ENCODE measurements around the gene MRPL37.

DNA sequence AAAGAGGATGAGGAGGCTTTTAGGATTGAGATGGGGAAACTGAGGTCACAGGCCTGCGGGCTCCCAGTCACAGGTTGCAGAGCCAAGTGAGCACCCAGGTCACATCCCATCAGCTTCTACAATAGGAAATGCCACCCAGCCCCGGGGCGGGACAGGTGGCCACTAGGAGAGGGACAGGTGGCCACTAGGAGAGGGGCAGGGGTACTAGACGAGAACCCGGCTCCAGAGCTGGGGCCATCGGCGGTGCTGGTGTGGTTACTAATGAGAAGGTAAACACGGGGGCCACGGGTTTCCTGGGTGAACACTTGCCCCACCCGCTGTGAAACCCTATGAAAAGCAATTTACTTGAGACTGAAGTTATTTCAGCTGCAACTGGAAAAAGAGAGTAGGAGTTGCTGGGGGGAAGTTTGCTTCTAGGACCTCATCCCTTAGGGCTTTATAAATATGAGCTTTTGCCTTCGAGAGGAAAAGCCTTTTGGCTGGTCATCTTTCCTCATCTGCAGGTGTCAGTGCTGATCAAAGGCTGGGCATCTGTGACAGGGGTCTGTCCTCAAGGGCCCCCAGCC lies 52.5 kb downstream of the MRPL37 start:
- no peak for TF ChIP-seq FOXP2 (optimal IDR thresholded peaks at IDR 0.05; ENCODE audit: borderline replicate concordance, extremely low read depth, extremely low read length, insufficient read depth)
- no peak for TF ChIP-seq POLR2AphosphoS5 (IDR thresholded peaks at IDR 0.05; ENCODE audit: low read depth, low read length)
- TF ChIP-seq, protein P1, sequence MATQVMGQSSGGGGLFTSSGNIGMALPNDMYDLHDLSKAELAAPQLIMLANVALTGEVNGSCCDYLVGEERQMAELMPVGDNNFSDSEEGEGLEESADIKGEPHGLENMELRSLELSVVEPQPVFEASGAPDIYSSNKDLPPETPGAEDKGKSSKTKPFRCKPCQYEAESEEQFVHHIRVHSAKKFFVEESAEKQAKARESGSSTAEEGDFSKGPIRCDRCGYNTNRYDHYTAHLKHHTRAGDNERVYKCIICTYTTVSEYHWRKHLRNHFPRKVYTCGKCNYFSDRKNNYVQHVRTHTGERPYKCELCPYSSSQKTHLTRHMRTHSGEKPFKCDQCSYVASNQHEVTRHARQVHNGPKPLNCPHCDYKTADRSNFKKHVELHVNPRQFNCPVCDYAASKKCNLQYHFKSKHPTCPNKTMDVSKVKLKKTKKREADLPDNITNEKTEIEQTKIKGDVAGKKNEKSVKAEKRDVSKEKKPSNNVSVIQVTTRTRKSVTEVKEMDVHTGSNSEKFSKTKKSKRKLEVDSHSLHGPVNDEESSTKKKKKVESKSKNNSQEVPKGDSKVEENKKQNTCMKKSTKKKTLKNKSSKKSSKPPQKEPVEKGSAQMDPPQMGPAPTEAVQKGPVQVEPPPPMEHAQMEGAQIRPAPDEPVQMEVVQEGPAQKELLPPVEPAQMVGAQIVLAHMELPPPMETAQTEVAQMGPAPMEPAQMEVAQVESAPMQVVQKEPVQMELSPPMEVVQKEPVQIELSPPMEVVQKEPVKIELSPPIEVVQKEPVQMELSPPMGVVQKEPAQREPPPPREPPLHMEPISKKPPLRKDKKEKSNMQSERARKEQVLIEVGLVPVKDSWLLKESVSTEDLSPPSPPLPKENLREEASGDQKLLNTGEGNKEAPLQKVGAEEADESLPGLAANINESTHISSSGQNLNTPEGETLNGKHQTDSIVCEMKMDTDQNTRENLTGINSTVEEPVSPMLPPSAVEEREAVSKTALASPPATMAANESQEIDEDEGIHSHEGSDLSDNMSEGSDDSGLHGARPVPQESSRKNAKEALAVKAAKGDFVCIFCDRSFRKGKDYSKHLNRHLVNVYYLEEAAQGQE (IDR thresholded peaks at IDR 0.05; ENCODE audit: insufficient read depth in 1 of 2, low read depth in 2 of 2, low read length in 2 of 2): no peak

Data from PFSK-1 (cell line).